ENCODE results near the gene DMXL1.

The DMXL1 gene

DNA sequence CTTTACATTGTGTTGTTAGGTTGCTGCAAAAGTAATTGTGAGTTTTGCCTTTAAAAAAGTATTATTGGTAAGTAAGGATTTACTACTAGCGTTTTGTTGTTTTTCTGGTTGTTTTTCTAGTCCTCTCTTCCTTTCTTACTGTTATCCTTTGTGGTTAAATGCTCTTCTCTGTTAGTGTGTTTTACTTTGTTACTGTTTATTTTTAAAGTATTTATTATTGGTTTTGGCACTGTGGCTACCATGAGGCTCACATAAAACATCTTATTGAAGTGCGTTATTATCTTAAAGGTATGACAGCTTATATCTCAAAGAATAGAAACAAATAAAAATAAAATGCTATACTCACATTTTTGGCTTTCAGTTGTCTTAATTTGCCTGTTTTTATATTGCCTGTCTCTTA lies 17.6 kb downstream of the DMXL1 start:
- TF ChIP-seq, protein P1, sequence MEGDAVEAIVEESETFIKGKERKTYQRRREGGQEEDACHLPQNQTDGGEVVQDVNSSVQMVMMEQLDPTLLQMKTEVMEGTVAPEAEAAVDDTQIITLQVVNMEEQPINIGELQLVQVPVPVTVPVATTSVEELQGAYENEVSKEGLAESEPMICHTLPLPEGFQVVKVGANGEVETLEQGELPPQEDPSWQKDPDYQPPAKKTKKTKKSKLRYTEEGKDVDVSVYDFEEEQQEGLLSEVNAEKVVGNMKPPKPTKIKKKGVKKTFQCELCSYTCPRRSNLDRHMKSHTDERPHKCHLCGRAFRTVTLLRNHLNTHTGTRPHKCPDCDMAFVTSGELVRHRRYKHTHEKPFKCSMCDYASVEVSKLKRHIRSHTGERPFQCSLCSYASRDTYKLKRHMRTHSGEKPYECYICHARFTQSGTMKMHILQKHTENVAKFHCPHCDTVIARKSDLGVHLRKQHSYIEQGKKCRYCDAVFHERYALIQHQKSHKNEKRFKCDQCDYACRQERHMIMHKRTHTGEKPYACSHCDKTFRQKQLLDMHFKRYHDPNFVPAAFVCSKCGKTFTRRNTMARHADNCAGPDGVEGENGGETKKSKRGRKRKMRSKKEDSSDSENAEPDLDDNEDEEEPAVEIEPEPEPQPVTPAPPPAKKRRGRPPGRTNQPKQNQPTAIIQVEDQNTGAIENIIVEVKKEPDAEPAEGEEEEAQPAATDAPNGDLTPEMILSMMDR (IDR thresholded peaks at IDR 0.05; ENCODE audit: poor library complexity, severe bottlenecking) = no peak
- no peaks in the 10 kb centered on the region for H3K9me3 ChIP-seq (ENCODE audit: severe bottlenecking)
- no peak overlapping the region for H3K4me3 ChIP-seq (ENCODE audit: severe bottlenecking)
- H3K27ac ChIP-seq (ENCODE audit: poor library complexity, severe bottlenecking) = no peak overlapping the region
- no peaks in the 10 kb centered on the region for H3K27me3 ChIP-seq (ENCODE audit: insufficient read depth, poor library complexity, severe bottlenecking)
- ATAC-seq (ENCODE audit: low read depth) (no peak), DNase-seq (ENCODE audit: low spot score) (no peak)
- no peaks in the 10 kb centered on the region for H3K36me3 ChIP-seq (ENCODE audit: low read depth)
- H3K4me1 ChIP-seq (ENCODE audit: insufficient read depth, poor library complexity, severe bottlenecking) = no peaks in the 10 kb centered on the region

DNA sequence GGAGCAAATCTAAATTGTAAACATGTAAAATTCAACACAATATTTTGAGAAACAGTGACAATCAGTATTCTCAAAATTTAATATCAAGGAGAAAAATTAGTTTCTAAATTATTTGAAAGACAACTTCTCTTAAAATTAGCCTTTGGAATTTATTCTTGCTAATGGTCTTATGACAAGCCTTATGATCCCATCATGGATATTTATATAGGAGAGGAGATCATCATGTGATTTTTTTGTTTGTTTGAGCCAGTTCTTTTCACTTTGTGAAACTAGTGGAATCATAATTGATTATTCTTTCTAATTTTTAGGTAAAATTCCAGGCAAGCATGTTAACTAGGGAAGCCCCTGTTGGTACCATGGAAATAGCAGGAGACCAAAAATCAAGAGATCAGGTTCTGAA lies 24.7 kb downstream of the DMXL1 start:
- TF ChIP-seq, protein P1 (IDR thresholded peaks at IDR 0.05; ENCODE audit: poor library complexity, severe bottlenecking) = no peak
- Histone ChIP-seq H3K27me3 (ENCODE audit: insufficient read depth, poor library complexity, severe bottlenecking) (no peaks in the 10 kb centered on the region), H3K4me1 (ENCODE audit: insufficient read depth, poor library complexity, severe bottlenecking) (no peaks in the 10 kb centered on the region), H3K27ac (ENCODE audit: poor library complexity, severe bottlenecking) (no peak overlapping the region), H3K4me3 (ENCODE audit: severe bottlenecking) (no peak overlapping the region), H3K36me3 (ENCODE audit: low read depth) (no peaks in the 10 kb centered on the region; the same call in 1 of the 2 replicates), H3K9me3 (ENCODE audit: severe bottlenecking) (no peaks in the 10 kb centered on the region)
- ATAC-seq (ENCODE audit: low read depth) = no peak
- no peak for DNase-seq (ENCODE audit: low spot score)

DNA sequence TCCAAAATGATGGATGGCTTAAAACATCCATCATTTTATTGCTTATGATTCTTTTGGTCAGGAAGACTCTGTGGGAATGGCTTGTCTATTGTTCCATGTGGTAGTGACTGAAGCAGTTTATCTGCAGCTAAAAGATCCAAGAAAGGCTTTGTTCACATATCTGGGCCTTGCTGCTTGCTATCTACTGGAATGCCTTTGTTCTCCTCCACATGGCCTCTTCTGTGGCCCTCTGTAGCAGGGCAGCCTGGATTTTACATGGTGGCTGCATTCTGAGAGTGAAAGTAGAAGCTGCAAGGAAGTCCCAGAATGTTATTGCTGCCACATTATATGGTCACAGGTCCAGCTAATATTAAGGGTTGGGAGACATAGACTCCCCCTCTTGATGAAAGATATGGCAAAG lies 35.1 kb downstream of the DMXL1 start:
- H3K27ac ChIP-seq (ENCODE audit: poor library complexity, severe bottlenecking) = no peak overlapping the region
- H3K27me3 ChIP-seq (ENCODE audit: insufficient read depth, poor library complexity, severe bottlenecking) = no peaks in the 10 kb centered on the region
- ATAC-seq (ENCODE audit: low read depth) = no peak
- H3K9me3 ChIP-seq (ENCODE audit: severe bottlenecking) = no peaks in the 10 kb centered on the region
- H3K4me3 ChIP-seq (ENCODE audit: severe bottlenecking) = no peak overlapping the region
- DNase-seq (ENCODE audit: low spot score) = no peak
- TF ChIP-seq, protein P1 (IDR thresholded peaks at IDR 0.05; ENCODE audit: poor library complexity, severe bottlenecking) = no peak
- H3K4me1 ChIP-seq (ENCODE audit: insufficient read depth, poor library complexity, severe bottlenecking) = no peaks in the 10 kb centered on the region
- H3K36me3 ChIP-seq (ENCODE audit: low read depth) = peaks cover 7% of the 10 kb centered on the region; the same call in 1 of the 2 replicates

DNA sequence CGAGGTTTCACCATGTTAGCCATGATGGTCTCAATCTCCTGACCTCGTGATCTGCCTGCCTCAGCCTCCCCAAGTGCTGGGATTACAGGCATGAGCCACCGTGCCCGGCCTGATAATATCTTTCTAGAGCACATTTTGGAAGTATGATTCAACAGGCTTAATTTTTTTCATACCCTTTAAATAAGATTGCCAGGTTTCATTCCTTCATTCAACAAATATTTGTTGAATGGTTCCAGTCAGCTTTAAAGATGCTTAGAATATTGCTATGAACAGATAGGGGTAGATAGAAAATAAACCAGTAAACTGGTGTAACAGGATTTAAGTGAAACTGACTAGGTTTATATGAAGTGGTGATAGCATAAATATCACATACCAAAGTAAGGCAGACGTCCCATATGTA lies 41.3 kb downstream of the DMXL1 start:
- TF ChIP-seq, protein P1 (IDR thresholded peaks at IDR 0.05; ENCODE audit: poor library complexity, severe bottlenecking) = no peak
- no peak overlapping the region for H3K4me3 ChIP-seq (ENCODE audit: severe bottlenecking)
- ATAC-seq (ENCODE audit: low read depth) = no peak
- no peak for DNase-seq (ENCODE audit: low spot score)
- H3K27ac ChIP-seq (ENCODE audit: poor library complexity, severe bottlenecking) = no peak overlapping the region
- H3K36me3 ChIP-seq (ENCODE audit: low read depth) = peaks cover 26% of the 10 kb centered on the region
- no peaks in the 10 kb centered on the region for H3K4me1 ChIP-seq (ENCODE audit: insufficient read depth, poor library complexity, severe bottlenecking)
- no peaks in the 10 kb centered on the region for H3K9me3 ChIP-seq (ENCODE audit: severe bottlenecking)
- no peaks in the 10 kb centered on the region for H3K27me3 ChIP-seq (ENCODE audit: insufficient read depth, poor library complexity, severe bottlenecking)

DNA sequence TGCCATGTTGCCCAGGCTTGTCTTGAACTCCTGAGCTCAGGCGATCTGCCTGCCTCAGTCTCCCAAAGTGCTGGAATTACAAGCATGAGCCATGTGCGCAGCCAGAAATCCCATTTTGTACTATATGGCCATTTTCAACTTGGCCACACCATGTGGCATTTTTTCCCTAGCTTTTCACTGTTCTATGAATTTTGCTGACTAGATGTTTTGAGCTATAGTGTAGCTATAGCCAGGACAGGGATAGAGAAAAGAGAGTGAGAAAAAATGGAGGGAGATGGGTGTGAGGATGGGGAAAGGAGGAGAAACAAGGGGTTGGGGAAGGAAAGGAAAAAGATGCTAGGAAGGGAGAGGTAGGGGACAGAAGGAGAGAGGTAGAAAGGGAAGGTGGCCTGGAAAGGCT lies 46.4 kb downstream of the DMXL1 start:
- H3K9me3 ChIP-seq (ENCODE audit: severe bottlenecking) = no peaks in the 10 kb centered on the region
- H3K36me3 ChIP-seq (ENCODE audit: low read depth) = peaks cover 48% of the 10 kb centered on the region
- no peaks in the 10 kb centered on the region for H3K27me3 ChIP-seq (ENCODE audit: insufficient read depth, poor library complexity, severe bottlenecking)
- ATAC-seq (ENCODE audit: low read depth) = no peak
- H3K27ac ChIP-seq (ENCODE audit: poor library complexity, severe bottlenecking) = no peak overlapping the region
- TF ChIP-seq, protein P1 (IDR thresholded peaks at IDR 0.05; ENCODE audit: poor library complexity, severe bottlenecking) = no peak
- no peak for DNase-seq (ENCODE audit: low spot score)
- no peak overlapping the region for H3K4me3 ChIP-seq (ENCODE audit: severe bottlenecking)
- no peaks in the 10 kb centered on the region for H3K4me1 ChIP-seq (ENCODE audit: insufficient read depth, poor library complexity, severe bottlenecking)

All from RWPE2 (cell line).